ENCODE measurements around the gene TAT. TPM values are rescaled to one million over a fixed set of nuclear protein-coding genes. Genes with fewer than 3 reads are reported as not detected.
"Not testable (repeated sequence)": the region's sequence is repeated elsewhere in the genome, so short reads cannot be mapped to it uniquely, and the experiment has no call there.

TAT gene
- total RNA-seq = under 0.01 TPM in 1 of 2 replicates, not detected in the other

GRCh38 chr16:71576971-71577370 lies at the start of gene TAT:
TAT (minus strand) TSS chr16:71577092; CDS start chr16:71576415, 677 bp downstream.
- H3K4me3 ChIP-seq (ENCODE audit: low read depth, low read length) = no peak within 1 kb of the TSS
- TF ChIP-seq CTCF (IDR thresholded peaks at IDR 0.05; ENCODE audit: insufficient read depth, low read depth, low read length) = no peak
- no peak for DNase-seq (ENCODE audit: low read depth)

GRCh38 chr16:71626018-71626857 lies 49.3 kb upstream of the TAT start, which contains the start of gene MARVELD3:
MARVELD3 (plus strand) TSS chr16:71626184; CDS start chr16:71626230, 46 bp downstream.
- no peak for TF ChIP-seq CTCF (IDR thresholded peaks at IDR 0.05; ENCODE audit: insufficient read depth, low read depth, low read length)
- H3K4me3 ChIP-seq (ENCODE audit: low read depth, low read length) = peak within 1 kb of the TSS; percentile 40
- no peak for DNase-seq (ENCODE audit: low read depth)

GRCh38 chr16:71625113-71625850 lies 48.4 kb upstream of the TAT start:
- DNase-seq (ENCODE audit: low read depth) = no peak
- TF ChIP-seq CTCF (IDR thresholded peaks at IDR 0.05; ENCODE audit: insufficient read depth, low read depth, low read length) = no peak
- no peak overlapping the region for H3K4me3 ChIP-seq (ENCODE audit: low read depth, low read length)

GRCh38 chr16:71623597-71623996 lies 46.7 kb upstream of the TAT start:
- DNase-seq (ENCODE audit: low read depth) = no peak
- H3K4me3 ChIP-seq (ENCODE audit: low read depth, low read length) = no peak overlapping the region
- TF ChIP-seq CTCF (IDR thresholded peaks at IDR 0.05; ENCODE audit: insufficient read depth, low read depth, low read length) = no peak

DNA sequence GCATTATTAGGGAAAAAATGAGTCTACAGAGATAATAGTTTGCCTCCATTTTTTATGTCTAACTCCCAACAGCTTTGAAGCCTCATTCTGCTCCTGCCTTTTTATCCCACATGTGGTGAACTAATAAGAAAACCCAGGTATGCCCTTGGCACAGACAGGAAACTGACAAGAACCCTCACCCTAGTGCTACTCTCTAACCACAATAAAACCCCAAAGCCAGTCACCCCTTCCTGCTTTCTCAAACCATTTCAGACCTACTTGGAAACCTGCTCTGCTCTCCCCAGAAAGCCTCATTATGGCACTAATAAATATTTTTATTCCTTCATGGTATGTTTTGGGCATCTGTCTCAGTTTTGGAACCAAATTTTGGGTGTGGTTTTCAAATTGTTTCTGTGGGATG lies 45.2 kb upstream of the TAT start:
- no peak for DNase-seq (ENCODE audit: low read depth)
- no peak for TF ChIP-seq CTCF (IDR thresholded peaks at IDR 0.05; ENCODE audit: insufficient read depth, low read depth, low read length)
- no peak overlapping the region for H3K4me3 ChIP-seq (ENCODE audit: low read depth, low read length)

- no peak overlapping the region for H3K4me3 ChIP-seq (ENCODE audit: low read depth, low read length)
- DNase-seq (ENCODE audit: low read depth) = no peak
- TF ChIP-seq CTCF (IDR thresholded peaks at IDR 0.05; ENCODE audit: insufficient read depth, low read depth, low read length) = no peak
Measured at GRCh38 chr16:71618429-71618828, 41.5 kb upstream of the TAT start.

GRCh38 chr16:71614956-71615355 lies 38.1 kb upstream of the TAT start:
- not testable (repeated sequence) for H3K4me3 ChIP-seq (ENCODE audit: low read depth, low read length); DNase-seq (ENCODE audit: low read depth)

Measured in fibroblast of villous mesenchyme (primary cell).